ENCODE measurements around the gene FGF14. TPM values are rescaled to one million over a fixed set of nuclear protein-coding genes. Genes with fewer than 3 reads are reported as not detected.
"Not testable (repeated sequence)": the region's sequence is repeated elsewhere in the genome, so short reads cannot be mapped to it uniquely, and the experiment has no call there.

Gene FGF14
- total RNA-seq, 2 experiments from 2014 or later = not detected

DNA sequence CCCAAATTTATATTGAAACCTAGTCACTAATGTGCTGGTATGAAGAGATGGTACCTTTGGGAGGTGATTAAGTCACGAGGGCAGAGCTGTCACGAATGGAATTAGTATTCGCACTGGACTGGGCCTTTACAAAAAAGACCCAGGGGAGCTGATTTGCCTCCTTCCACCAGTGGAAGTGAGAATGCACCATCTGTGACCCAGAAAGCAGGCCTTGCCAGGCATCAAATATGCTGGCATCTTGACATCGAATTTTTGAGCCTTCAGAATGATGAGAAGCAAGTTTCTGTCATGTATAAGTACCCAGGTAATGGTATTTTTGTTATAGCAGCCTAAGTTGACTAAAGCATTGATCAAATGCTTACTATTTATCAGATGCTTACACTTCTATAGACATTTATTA is 373.6 kb downstream of the FGF14 start:
- Mint-ChIP-seq H3K9me3 (ENCODE audit: low read depth) (no peaks in the 10 kb centered on the region), H3K4me1 (no peaks in the 10 kb centered on the region), H3K36me3 (no peaks in the 10 kb centered on the region), H3K27me3 (no peaks in the 10 kb centered on the region), H3K27ac (no peak overlapping the region), H3K4me3 (no peak overlapping the region)
- no peak for DNase-seq
- ATAC-seq = no peak
- CTCF ChIA-PET = no interaction called here

DNA sequence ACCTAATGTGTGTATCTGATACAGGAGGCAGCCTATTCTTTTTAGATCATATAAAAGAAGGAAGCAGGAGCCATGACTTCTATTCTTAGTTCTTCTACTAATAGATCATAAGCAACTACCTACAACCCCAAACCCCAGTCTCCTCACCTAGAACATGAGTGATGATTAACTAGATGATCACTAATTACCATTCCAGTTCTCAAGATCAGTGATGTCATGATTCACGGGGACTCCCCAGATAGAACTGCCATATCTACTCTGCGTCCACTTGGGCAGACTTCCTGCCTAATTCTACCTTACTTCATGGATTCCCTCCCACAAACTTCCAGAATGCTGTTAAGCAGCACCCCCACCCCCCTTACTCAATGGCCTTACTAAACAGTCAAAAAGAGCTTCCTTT is 380.1 kb downstream of the FGF14 start:
- CTCF ChIA-PET = no interaction called here
- Mint-ChIP-seq H3K4me3 (no peak overlapping the region), H3K4me1 (no peaks in the 10 kb centered on the region), H3K9me3 (ENCODE audit: low read depth) (peaks cover 10% of the 10 kb centered on the region), H3K36me3 (no peaks in the 10 kb centered on the region), H3K27ac (no peak overlapping the region), H3K27me3 (no peaks in the 10 kb centered on the region)
- DNase-seq (no peak), ATAC-seq (no peak)

DNA sequence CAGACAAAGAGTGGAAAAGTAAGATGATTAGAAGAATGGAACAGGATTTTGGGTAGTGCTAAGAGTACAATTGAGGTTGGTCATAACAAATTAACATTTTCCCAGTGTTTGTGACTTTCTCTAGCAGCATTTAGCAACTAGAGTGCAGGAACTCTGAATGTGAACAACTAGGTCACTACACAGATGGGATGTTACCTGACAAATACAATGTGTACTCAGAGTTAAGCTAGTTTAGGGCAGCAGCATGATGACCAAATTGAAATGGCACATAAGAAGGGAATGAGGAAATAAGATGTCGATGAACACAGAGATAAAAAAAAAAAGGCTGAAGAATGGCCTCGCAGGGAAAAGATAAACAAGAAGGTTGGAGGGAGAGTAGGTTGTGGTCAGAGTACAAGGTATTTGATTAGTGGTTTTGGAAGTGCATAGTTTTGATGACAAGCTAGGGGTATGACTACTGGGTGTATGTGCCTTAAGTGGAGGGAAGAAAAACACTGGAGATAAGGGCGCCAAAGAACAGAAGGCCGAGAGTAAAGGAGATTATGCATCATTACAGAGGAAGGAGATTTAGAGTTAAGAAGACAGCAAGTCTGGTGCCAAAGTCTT is 381.1 kb downstream of the FGF14 start:
- Mint-ChIP-seq H3K9me3 (ENCODE audit: low read depth) (peaks cover 12% of the 10 kb centered on the region), H3K27ac (no peak overlapping the region), H3K27me3 (no peaks in the 10 kb centered on the region), H3K4me3 (no peak overlapping the region), H3K36me3 (no peaks in the 10 kb centered on the region), H3K4me1 (no peaks in the 10 kb centered on the region)
- no peak for DNase-seq
- CTCF ChIA-PET = interaction anchor here (0.6 kb wide), 1 partner anchor 88 kb away, joined by 3 read pairs; no protein-coding TSS in a partner anchor
- no peak for ATAC-seq

DNA sequence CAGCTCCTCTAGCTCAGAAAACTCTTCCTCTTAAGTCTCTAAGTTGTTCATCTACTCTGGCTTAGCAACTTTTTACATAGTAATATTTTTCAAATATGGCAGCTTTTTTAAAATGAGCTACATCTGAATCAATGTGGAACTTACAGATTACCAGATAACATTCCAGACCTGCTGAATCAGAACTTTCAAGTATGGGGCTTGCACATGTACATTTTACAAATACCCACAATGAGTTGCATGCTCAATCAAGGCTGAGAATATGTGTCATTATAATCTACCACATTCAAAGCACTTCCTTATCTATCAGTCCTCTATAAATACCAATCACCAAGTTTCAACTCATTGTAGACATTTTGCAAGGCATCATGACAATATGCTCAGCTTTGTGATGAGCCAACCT is 383.1 kb downstream of the FGF14 start:
- no peak for ATAC-seq
- Mint-ChIP-seq H3K4me1 (no peaks in the 10 kb centered on the region), H3K27ac (no peak overlapping the region), H3K9me3 (ENCODE audit: low read depth) (peaks cover 12% of the 10 kb centered on the region), H3K27me3 (no peaks in the 10 kb centered on the region), H3K36me3 (no peaks in the 10 kb centered on the region), H3K4me3 (no peak overlapping the region)
- no peak for DNase-seq
- CTCF ChIA-PET = no interaction called here

DNA sequence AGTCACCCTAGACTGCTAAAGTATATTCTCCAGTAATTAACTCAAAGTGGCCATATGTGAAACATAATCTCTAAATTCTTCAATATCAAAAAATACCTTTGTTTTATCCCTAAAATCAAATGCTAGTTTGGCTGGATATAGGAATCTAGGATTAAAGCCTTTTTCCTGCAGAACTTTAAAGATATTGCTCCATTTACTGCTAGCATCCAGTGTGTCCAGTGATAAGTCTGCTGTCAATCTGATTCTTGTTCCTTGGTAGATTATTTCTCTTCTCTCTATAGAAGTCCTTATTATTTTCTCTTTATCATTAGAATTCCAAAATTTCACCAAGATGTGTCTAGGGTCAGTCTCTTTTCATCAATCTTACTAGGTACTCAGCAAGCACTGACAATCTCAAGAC is 384.6 kb downstream of the FGF14 start:
- no peak for DNase-seq
- H3K9me3 Mint-ChIP-seq (ENCODE audit: low read depth) = peaks cover 12% of the 10 kb centered on the region
- no peaks in the 10 kb centered on the region for H3K27me3 Mint-ChIP-seq
- no peak overlapping the region for H3K4me3 Mint-ChIP-seq
- H3K36me3 Mint-ChIP-seq = no peaks in the 10 kb centered on the region
- CTCF ChIA-PET = no interaction called here
- no peak overlapping the region for H3K27ac Mint-ChIP-seq
- no peak for ATAC-seq
- H3K4me1 Mint-ChIP-seq = no peaks in the 10 kb centered on the region

- DNase-seq (no peak), ATAC-seq (no peak)
- CTCF ChIA-PET = no interaction called here
These were observed 389.3 kb downstream of the FGF14 start for GRCh38 chr13:102012299-102013293.

GRCh38 chr13:102011455-102011854 is 390.4 kb downstream of the FGF14 start:
- DNase-seq; H3K4me1 Mint-ChIP-seq; H3K27ac Mint-ChIP-seq; H3K9me3 Mint-ChIP-seq (ENCODE audit: low read depth); H3K27me3 Mint-ChIP-seq; H3K4me3 Mint-ChIP-seq; CTCF ChIA-PET; H3K36me3 Mint-ChIP-seq; ATAC-seq: not testable (repeated sequence)

More at GRCh38 chr13:102012299-102013293, 389.3 kb downstream of the FGF14 start:
- Mint-ChIP-seq H3K9me3 (ENCODE audit: low read depth) (peaks cover 5% of the 10 kb centered on the region), H3K4me1 (no peaks in the 10 kb centered on the region), H3K27ac (no peak overlapping the region), H3K27me3 (no peaks in the 10 kb centered on the region), H3K4me3 (no peak overlapping the region), H3K36me3 (no peaks in the 10 kb centered on the region)

DNA sequence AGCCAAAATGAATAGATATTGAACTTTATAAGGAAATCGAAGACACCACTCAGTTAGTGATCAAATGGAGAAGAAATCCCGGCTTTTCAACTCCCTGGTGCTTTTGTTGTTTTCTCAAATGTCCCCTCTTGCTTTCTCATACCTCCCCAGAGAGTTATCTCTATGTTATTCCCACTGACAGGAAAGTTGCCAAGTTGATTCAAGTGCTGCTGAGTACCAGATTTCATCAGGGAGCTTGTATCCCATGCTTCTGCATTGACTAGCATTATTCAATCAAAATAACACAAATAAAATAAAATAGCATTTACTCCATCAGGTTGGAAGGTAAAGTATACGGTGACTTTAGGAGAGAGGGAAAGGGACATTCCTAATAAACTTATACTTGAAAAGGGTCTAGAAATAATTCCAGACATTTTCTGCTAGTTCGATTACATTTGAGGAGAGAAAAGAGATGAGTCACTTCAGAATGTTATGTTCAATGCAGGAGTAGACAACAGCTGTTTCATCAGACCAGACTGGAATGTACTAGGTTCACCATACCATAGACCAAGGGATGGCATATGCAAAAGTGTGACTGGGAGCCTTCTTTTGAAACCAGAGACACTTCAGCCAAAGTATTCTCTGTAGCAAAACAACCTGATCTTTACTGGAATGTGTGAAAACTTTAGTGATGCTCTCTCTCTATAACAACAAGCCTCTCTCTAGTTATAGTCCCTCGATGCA is 397.8 kb downstream of the FGF14 start:
- Mint-ChIP-seq H3K27ac (no peak overlapping the region), H3K9me3 (ENCODE audit: low read depth) (no peaks in the 10 kb centered on the region), H3K27me3 (no peaks in the 10 kb centered on the region), H3K4me3 (no peak overlapping the region), H3K4me1 (no peaks in the 10 kb centered on the region), H3K36me3 (no peaks in the 10 kb centered on the region)
- CTCF ChIA-PET = no interaction called here
- ATAC-seq = no peak
- DNase-seq = no peak

DNA sequence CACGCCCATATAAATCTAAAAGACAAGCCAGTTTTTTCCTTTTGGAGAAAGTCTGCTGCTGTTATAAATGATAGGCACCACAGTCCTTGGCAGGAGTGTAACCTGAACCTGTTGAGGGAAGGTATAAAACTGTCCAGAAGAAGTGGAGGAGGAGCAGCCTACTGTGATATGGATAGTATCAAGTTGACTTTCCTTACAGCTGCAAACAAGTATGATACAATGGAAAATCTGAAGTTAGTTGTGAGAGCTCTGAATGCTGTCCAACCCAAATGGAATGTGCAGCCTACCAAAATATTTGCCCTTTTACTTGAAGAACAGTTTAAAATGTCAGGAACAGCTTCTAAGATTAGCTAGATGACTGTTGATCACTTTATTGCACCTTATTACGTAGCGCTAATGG is 399.6 kb downstream of the FGF14 start:
- Mint-ChIP-seq H3K36me3 (no peaks in the 10 kb centered on the region), H3K4me1 (no peaks in the 10 kb centered on the region), H3K4me3 (no peak overlapping the region), H3K27ac (no peak overlapping the region), H3K9me3 (ENCODE audit: low read depth) (no peaks in the 10 kb centered on the region), H3K27me3 (no peaks in the 10 kb centered on the region)
- DNase-seq = no peak
- CTCF ChIA-PET = no interaction called here
- no peak for ATAC-seq

- H3K27ac Mint-ChIP-seq = no peak overlapping the region
- DNase-seq = no peak
- no peak overlapping the region for H3K4me3 Mint-ChIP-seq
- no peaks in the 10 kb centered on the region for H3K27me3 Mint-ChIP-seq
- H3K4me1 Mint-ChIP-seq = no peaks in the 10 kb centered on the region
- CTCF ChIA-PET = no interaction called here
- no peaks in the 10 kb centered on the region for H3K9me3 Mint-ChIP-seq (ENCODE audit: low read depth)
- ATAC-seq = no peak
- no peaks in the 10 kb centered on the region for H3K36me3 Mint-ChIP-seq
These were observed 401.1 kb downstream of the FGF14 start for GRCh38 chr13:102000764-102001163.

DNA sequence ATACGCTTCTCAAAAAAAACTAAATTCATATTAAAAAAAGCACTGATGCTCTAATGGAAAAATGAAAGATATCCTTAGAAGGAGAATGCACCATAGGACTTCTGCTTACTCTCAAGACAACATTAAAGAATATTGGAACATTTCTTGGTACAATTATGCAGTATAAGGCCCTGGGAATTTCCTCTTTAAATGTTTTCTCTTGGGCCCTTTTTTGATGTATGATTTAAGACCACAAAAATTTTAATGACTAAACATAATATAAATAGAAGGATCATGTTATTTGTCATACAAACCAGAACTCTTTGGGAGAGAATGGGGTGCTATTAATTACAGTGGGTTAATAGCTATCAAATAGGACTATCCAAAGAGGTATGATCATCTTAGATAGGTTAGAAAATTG is 403.7 kb downstream of the FGF14 start:
- H3K4me3 Mint-ChIP-seq = no peak overlapping the region
- no peak overlapping the region for H3K27ac Mint-ChIP-seq
- H3K9me3 Mint-ChIP-seq (ENCODE audit: low read depth) = no peaks in the 10 kb centered on the region
- no peaks in the 10 kb centered on the region for H3K27me3 Mint-ChIP-seq
- CTCF ChIA-PET = no interaction called here
- ATAC-seq (no peak), DNase-seq (no peak)
- no peaks in the 10 kb centered on the region for H3K4me1 Mint-ChIP-seq
- no peaks in the 10 kb centered on the region for H3K36me3 Mint-ChIP-seq

DNA sequence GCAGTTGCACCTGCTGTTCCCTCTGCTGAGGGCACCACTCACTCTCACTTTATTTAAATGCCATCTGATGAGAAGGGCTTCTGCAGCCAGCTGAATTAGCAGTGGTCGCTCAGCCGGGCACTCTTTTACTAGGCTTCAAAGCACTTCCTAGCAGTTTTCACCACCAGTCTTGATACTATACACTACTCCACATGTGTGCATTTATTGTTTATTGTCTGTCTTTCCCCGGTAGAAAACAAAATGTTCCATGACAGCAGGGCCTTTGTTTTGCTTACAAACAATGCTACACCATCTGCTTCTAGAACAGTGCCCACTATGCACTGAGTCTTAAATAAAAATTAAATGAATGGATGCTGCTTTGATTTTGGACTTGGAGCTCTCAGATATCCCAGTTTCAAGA is 404.9 kb downstream of the FGF14 start:
- DNase-seq = no peak
- no peak for ATAC-seq
- Mint-ChIP-seq H3K4me3 (no peak overlapping the region), H3K27me3 (no peaks in the 10 kb centered on the region), H3K36me3 (no peaks in the 10 kb centered on the region), H3K4me1 (no peaks in the 10 kb centered on the region), H3K27ac (no peak overlapping the region), H3K9me3 (ENCODE audit: low read depth) (no peaks in the 10 kb centered on the region)
- CTCF ChIA-PET = no interaction called here

GRCh38 chr13:101989798-101990350 is 412.0 kb downstream of the FGF14 start:
- Mint-ChIP-seq H3K4me1 (no peaks in the 10 kb centered on the region), H3K36me3 (no peaks in the 10 kb centered on the region), H3K4me3 (no peak overlapping the region), H3K27ac (no peak overlapping the region), H3K9me3 (ENCODE audit: low read depth) (no peaks in the 10 kb centered on the region), H3K27me3 (no peaks in the 10 kb centered on the region)
- ATAC-seq = no peak
- no peak for DNase-seq
- CTCF ChIA-PET = no interaction called here
